BLaER1 treated with 17β-estradiol and CSF1 and Interleukin-3, amounts not matched to agents 10 nM and 100 nM (cell line): ENCODE measurements around the gene RHOG.

Experiments
- H3K27ac ChIP-seq, 11 experiments: shearing (Covaris generic); formaldehyde crosslinking; 2 replicates each; pipeline ENCODE4 v1.8.1; 2022
- H3K27me3 ChIP-seq, 11 experiments: shearing (Covaris generic); formaldehyde crosslinking; 2 replicates each; pipeline ENCODE4 v1.8.1; 2022
- H3K36me3 ChIP-seq, 11 experiments: shearing (Covaris generic); formaldehyde crosslinking; 2 replicates each; pipeline ENCODE4 v1.8.1; 2022
- H3K4me1 ChIP-seq, 10 experiments: shearing (Covaris generic); formaldehyde crosslinking; 2 replicates each; pipeline ENCODE4 v1.8.1; 2022
- H3K4me2 ChIP-seq, 11 experiments: shearing (Covaris generic); formaldehyde crosslinking; 2 replicates each; pipeline ENCODE4 v1.8.1; 2022
- H3K4me3 ChIP-seq, 10 experiments: shearing (Covaris generic); formaldehyde crosslinking; 2 replicates each; pipeline ENCODE4 v1.8.1; 2022
- H3K9ac ChIP-seq, 11 experiments: shearing (Covaris generic); formaldehyde crosslinking; 2 replicates each; pipeline ENCODE4 v1.8.1; 2022
- H3K9me3 ChIP-seq, 11 experiments: shearing (Covaris generic); formaldehyde crosslinking; replicated peaks in 1 of 11; 2 replicates each; pipeline ENCODE4 v1.8.1; 2022
- H4K20me1 ChIP-seq, 11 experiments: shearing (Covaris generic); formaldehyde crosslinking; 2 replicates each; pipeline ENCODE4 v1.8.1; 2022
- Cebpa-rat ChIP-seq, 11 experiments: shearing (Covaris generic); IDR thresholded peaks; 2 replicates each; pipeline ENCODE4 v1.8.1; 2022

Gene RHOG

DNA sequence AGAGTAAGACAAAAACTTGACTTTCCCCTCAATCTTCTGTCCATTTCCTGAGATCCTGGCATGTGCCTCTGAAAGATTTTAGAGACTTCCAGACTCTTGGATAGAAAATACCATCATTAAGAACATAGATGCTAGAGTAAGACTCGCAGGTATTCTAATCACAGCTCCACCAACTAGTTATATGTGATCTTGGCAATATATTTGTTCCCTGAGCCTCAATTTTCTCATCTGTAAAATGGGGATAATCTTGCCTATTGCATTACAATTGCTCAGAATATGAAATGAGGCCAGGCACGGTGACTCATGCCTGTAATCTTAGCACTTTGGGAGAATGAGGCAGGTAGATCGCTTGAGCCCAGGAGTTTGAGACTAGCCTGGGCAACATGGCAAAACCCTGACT lies 10.7 kb downstream of the RHOG start:
- no peak for TF ChIP-seq Cebpa-rat (IDR thresholded peaks at IDR 0.05)
- H3K36me3 ChIP-seq = peaks cover 78 to 100% (median 93%) of the 10 kb centered on the region in 11 experiments
- peaks cover 31 to 100% (median 65%) of the 10 kb centered on the region in 10 experiments for H3K4me1 ChIP-seq
- H3K9ac ChIP-seq = peak overlapping the region in 2 of 11 experiments; percentile 67 to 99; a peak in 3 of 22 replicates
- H3K4me2 ChIP-seq = peak overlapping the region in 5 of 11 experiments; percentile 92 to 100 (median 98); a peak in 8 of 22 replicates
- peaks cover 64 to 100% (median 95%) of the 10 kb centered on the region in 11 experiments; a peak in 21 of 22 replicates for H4K20me1 ChIP-seq
- no peaks in the 10 kb centered on the region for H3K27me3 ChIP-seq
- 0 out of 20 replicates have a peak overlapping the region, but pooled peaks of 1 of the 10 experiments have one; percentile 18 for H3K4me3 ChIP-seq
- H3K9me3 ChIP-seq = no peaks in the 10 kb centered on the region
- peak overlapping the region in 4 of 11 experiments; percentile 8 to 96 (median 94); a peak in 4 of 22 replicates for H3K27ac ChIP-seq

DNA sequence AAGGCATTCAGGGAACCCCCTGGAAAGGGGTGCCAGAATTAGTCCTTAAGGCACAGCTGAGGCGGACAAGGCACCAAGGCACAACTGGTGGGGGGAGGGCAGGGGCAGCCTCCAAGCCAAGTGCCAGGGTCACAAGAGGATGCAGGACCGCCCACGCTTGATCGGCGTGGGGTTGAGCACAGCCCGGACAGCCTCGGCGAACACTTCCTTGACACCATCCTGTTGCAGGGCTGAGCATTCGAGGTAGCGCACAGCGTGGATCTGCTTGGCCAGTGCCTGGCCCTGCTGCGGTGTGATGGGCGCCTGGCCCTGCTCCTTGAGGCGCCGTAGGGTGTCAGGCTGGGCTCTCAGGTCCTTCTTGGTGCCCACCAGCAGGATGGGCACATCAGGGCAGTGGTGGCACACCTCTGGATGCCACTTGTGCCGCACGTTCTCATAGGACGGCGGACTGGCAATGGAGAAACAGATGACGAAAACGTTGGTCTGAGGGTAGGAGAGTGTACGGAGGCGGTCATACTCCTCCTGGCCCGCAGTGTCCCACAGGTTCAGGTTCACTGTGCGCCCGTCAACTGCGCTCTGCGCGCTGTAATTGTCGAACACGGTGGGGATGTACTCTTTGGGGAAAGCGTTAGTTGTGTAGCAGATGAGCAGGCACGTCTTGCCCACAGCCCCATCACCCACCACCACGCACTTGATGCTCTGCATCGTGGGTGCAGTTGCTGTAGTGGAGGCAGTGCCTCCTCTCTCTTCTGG lies 13.1 kb downstream of the RHOG start:
- Histone ChIP-seq H3K4me1 (peaks cover 14 to 100% (median 54%) of the 10 kb centered on the region in 10 experiments; a peak in 19 of 20 replicates), H3K27me3 (no peaks in the 10 kb centered on the region), H3K9ac (0 out of 22 replicates have a peak overlapping the region, but pooled peaks of 2 of the 11 experiments have one; percentile 22 to 35), H3K9me3 (no peaks in the 10 kb centered on the region), H3K36me3 (peaks cover 62 to 90% (median 83%) of the 10 kb centered on the region in 11 experiments), H4K20me1 (peaks cover 42 to 97% (median 77%) of the 10 kb centered on the region in 11 experiments; a peak in 21 of 22 replicates), H3K4me3 (no peak overlapping the region), H3K27ac (peak overlapping the region in 2 of 11 experiments; percentile 11 to 46; a peak in 2 of 22 replicates), H3K4me2 (peak overlapping the region in 3 of 11 experiments; percentile 23 to 62 (median 42); a peak in 6 of 22 replicates)
- TF ChIP-seq Cebpa-rat (IDR thresholded peaks at IDR 0.05) = no peak

DNA sequence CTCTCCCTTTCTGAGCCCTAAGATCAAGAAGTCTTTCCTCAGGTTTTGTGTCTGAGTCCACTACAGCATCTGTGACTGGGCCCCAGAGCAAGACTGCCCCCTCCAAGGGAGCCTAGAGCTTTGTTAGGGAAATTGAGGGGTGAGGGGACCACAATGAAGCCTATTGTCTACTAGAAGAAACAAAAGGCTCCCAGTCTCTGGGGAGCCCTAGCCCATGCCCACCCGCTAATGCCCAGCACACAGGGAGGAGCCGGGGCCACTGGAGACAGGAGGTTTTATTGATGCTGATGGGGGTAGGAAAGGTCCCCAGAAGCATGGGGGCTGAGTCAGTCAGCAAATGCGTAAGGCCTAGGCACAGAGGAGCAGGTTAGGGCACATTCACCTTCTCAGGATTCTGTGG lies 14.0 kb downstream of the RHOG start:
- no peaks in the 10 kb centered on the region for H3K27me3 ChIP-seq
- H3K27ac ChIP-seq = peak overlapping the region in 3 of 11 experiments; percentile 11 to 46 (median 39); a peak in 5 of 22 replicates
- H3K4me1 ChIP-seq = peaks cover 9 to 97% (median 45%) of the 10 kb centered on the region in 10 experiments; a peak in 19 of 20 replicates
- peak overlapping the region in 3 of 11 experiments; percentile 23 to 62 (median 39); a peak in 7 of 22 replicates for H3K4me2 ChIP-seq
- H3K9ac ChIP-seq = peak overlapping the region in 3 of 11 experiments; percentile 5 to 35 (median 23); a peak in 3 of 22 replicates
- H3K36me3 ChIP-seq = peaks cover 56 to 81% (median 74%) of the 10 kb centered on the region in 11 experiments
- no peak overlapping the region for H3K4me3 ChIP-seq
- no peaks in the 10 kb centered on the region for H3K9me3 ChIP-seq
- TF ChIP-seq Cebpa-rat (IDR thresholded peaks at IDR 0.05) = no peak
- H4K20me1 ChIP-seq = peaks cover 34 to 88% (median 68%) of the 10 kb centered on the region in 11 experiments; a peak in 21 of 22 replicates

DNA sequence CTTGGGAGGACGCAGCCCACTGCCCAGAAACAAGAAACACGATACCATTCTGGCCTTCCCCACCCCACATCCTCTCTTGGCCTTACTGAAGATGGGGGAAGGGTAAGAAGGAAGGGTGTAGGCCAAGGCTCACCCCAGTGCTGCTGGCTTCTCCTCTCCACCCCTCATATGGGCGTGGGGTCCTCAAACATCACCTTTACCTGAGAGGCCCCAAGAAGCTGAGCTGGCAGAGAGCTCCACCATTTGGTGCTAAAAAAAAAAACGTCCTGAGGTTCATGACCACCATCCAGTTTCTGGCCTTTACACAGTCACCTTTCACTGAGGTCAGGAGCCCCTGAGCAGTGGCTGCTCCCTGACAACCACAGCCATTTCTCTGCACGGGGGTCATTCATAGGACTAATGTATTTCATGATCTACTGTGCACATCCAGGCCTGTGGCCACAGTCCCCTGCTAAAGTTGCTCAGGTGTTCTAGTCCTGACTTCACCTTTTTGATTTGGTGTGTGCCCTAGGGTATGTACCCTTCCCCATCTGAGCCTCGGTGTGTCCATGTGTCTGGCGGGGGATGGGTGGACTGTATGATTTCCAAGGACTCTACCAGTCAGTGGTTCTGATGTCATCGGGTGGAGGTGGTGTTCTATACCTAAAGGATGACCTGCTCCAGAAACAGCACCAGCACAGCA lies 15.1 kb downstream of the RHOG start:
- TF ChIP-seq Cebpa-rat (IDR thresholded peaks at IDR 0.05) = no peak
- H3K9ac ChIP-seq = no peak overlapping the region

DNA sequence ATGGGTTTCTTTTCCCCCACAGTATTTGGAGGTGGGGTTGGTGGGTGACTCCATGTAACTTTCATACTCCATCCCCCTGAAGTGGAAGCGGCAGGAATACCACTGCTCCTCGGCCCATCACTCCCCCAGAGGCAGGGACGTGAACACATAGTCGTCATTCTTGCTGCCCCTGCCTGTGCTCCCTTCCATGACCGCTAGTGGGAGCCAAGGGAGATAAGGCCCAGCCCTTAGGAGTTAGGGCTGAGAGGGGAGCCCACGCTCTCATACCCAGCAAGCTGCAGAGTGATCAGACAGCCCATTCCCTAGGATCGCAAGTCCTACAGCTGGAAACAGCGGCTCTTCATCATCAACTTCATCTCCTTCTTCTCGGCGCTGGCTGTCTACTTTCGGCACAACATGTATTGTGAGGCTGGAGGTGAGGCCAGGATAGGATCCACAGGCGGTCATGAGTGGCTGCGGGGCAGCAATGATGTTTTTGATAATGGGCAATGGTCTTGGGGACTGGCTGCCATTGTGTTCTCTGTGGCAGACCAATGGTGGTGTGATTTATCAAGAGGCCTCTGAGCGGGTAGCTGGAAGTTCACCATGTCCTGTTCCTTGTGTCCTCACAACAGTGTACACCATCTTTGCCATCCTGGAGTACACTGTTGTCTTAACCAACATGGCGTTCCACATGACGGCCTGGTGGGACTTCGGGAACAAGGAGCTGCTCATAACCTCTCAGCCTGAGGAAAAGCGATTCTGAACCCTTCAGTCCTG lies 15.9 kb downstream of the RHOG start:
- H3K27ac ChIP-seq = peak overlapping the region in 3 of 11 experiments; percentile 2 to 40 (median 26); a peak in 5 of 22 replicates
- H3K36me3 ChIP-seq = peaks cover 47 to 68% (median 58%) of the 10 kb centered on the region in 11 experiments
- no peaks in the 10 kb centered on the region for H3K9me3 ChIP-seq
- H4K20me1 ChIP-seq = peaks cover 23 to 70% (median 50%) of the 10 kb centered on the region in 11 experiments; a peak in 21 of 22 replicates
- TF ChIP-seq Cebpa-rat (IDR thresholded peaks at IDR 0.05) = no peak
- peak overlapping the region in 5 of 11 experiments; percentile 12 to 62 (median 33); a peak in 7 of 22 replicates for H3K4me2 ChIP-seq
- H3K4me1 ChIP-seq = peaks cover 0 to 85% (median 27%) of the 10 kb centered on the region in 10 experiments; a peak in 13 of 20 replicates
- H3K27me3 ChIP-seq = no peaks in the 10 kb centered on the region
- H3K4me3 ChIP-seq = no peak overlapping the region
- H3K9ac ChIP-seq = no peak overlapping the region

More for the DNA sequence above, 15.1 kb downstream of the RHOG start:
- Histone ChIP-seq H3K9me3 (no peaks in the 10 kb centered on the region), H3K4me1 (peaks cover under 1 to 92% (median 34%) of the 10 kb centered on the region in 10 experiments; a peak in 17 of 20 replicates), H3K27ac (peak overlapping the region in 3 of 11 experiments; percentile 2 to 40 (median 26); a peak in 6 of 22 replicates), H3K36me3 (peaks cover 54 to 70% (median 65%) of the 10 kb centered on the region in 11 experiments), H3K4me3 (no peak overlapping the region), H4K20me1 (peaks cover 23 to 77% (median 57%) of the 10 kb centered on the region in 11 experiments; a peak in 21 of 22 replicates), H3K27me3 (no peaks in the 10 kb centered on the region), H3K4me2 (peak overlapping the region in 5 of 11 experiments; percentile 12 to 62 (median 33); a peak in 7 of 22 replicates)

DNA sequence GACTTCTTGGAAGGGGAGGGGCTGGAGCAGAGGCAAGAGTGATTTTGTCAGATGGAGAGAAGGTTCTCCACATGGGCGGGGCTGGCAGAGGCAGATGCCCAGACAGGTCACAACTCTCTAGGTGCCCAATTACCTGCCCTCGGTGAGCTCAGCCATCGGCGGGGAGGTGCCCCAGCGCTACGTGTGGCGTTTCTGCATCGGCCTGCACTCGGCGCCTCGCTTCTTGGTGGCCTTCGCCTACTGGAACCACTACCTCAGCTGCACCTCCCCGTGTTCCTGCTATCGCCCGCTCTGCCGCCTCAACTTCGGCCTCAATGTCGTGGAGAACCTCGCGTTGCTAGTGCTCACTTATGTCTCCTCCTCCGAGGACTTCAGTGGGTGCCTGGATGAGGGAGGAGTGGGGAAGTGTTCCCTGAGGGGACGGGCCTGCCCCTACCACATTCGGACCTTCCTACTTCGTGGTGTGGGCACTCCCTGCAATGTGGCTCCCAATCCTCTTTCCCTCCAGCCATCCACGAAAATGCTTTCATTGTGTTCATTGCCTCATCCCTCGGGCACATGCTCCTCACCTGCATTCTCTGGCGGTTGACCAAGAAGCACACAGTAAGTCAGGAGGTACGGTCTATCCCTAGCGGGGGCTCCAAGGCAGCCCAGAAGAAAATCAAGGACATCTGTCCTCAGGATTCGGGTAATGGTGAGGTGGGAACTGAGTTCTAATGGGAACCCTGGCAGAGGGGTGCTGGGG lies 16.8 kb downstream of the RHOG start:
- Histone ChIP-seq H4K20me1 (peaks cover 23 to 60% (median 40%) of the 10 kb centered on the region in 11 experiments; a peak in 21 of 22 replicates), H3K27me3 (no peaks in the 10 kb centered on the region), H3K36me3 (peaks cover 38 to 60% (median 52%) of the 10 kb centered on the region in 11 experiments), H3K9ac (0 out of 22 replicates have a peak overlapping the region, but pooled peaks of 2 of the 11 experiments have one; percentile 23 to 34), H3K27ac (peak overlapping the region in 2 of 11 experiments; percentile 3 to 26; a peak in 1 of 22 replicates), H3K9me3 (no peaks in the 10 kb centered on the region), H3K4me3 (no peak overlapping the region), H3K4me2 (peak overlapping the region in 7 of 11 experiments; percentile 7 to 62 (median 34); a peak in 11 of 22 replicates), H3K4me1 (peaks cover 0 to 75% (median 22%) of the 10 kb centered on the region in 10 experiments; a peak in 13 of 20 replicates)
- no peak for TF ChIP-seq Cebpa-rat (IDR thresholded peaks at IDR 0.05)

DNA sequence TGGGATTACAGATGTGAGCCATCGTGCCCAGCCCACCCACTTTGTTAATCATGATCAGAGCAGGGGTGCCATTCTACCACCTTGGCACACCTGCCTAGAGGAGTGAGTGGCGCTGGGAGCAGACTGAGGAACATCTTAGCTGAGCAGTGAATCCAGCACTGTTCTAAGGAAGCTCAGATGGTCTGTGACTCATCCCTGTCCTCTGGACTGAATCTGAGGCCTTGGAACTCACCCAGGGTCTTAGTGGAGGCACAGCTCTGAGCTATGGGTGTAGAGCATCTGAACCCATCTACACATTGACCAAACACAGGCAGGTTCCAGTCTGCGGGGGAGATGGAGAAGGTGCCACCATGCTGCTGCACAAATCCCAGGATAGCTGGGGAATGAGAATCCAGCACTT lies 17.5 kb downstream of the RHOG start:
- Histone ChIP-seq H4K20me1 (peaks cover 23 to 54% (median 34%) of the 10 kb centered on the region in 11 experiments; a peak in 21 of 22 replicates), H3K9me3 (no peaks in the 10 kb centered on the region), H3K4me3 (no peak overlapping the region), H3K4me1 (peaks cover 0 to 69% (median 22%) of the 10 kb centered on the region in 10 experiments; a peak in 13 of 20 replicates), H3K36me3 (peaks cover 31 to 57% (median 46%) of the 10 kb centered on the region in 11 experiments), H3K9ac (peak overlapping the region in 2 of 11 experiments; percentile 23 to 34; a peak in 1 of 22 replicates), H3K27me3 (no peaks in the 10 kb centered on the region), H3K27ac (peak overlapping the region in 2 of 11 experiments; percentile 3 to 26; a peak in 1 of 22 replicates), H3K4me2 (peak overlapping the region in 7 of 11 experiments; percentile 7 to 62 (median 34); a peak in 11 of 22 replicates)
- no peak for TF ChIP-seq Cebpa-rat (IDR thresholded peaks at IDR 0.05)
